HEK293T (cell line): ENCODE results near the gene TFDP2.

ENCODE experiments used
- CTCF ChIA-PET: fragments of 350-600 bp; formaldehyde crosslinking; extraction: SDS; loops from one replicate; lab custom pipeline; 2021; ENCODE audit warnings: antibody characterized with exemption, inconsistent platforms; lab: Yijun Ruan, JAX
- POLR2A ChIA-PET: fragments of 350-600 bp; formaldehyde crosslinking; extraction: SDS; loops from one replicate; lab custom pipeline; 2020; ENCODE audit warnings: antibody characterized with exemption, inconsistent platforms; lab: Yijun Ruan, JAX
- DNase-seq: peaks from one replicate; pipeline ENCODE4 v3.0.0; 2012; ENCODE audit warnings: mixed read lengths; ENCODE audit errors: extremely low spot score
- ARNT ChIP-seq: fragments of 450-650 bp; IDR thresholded peaks from 2 replicates; pipeline ENCODE4 v1.6.1; 2017; ENCODE audit warnings: mild to moderate bottlenecking
- BHLHE40 ChIP-seq: fragments of 450-650 bp; IDR thresholded peaks from 2 replicates; pipeline ENCODE4 v1.6.1; 2016; ENCODE audit warnings: mild to moderate bottlenecking, moderate library complexity, borderline replicate concordance
- CTBP1 ChIP-seq: fragments of 450-650 bp; IDR thresholded peaks from 2 replicates; pipeline ENCODE4 v1.6.1; 2016; ENCODE audit warnings: borderline replicate concordance
- ELF4 ChIP-seq: fragments of 450-650 bp; IDR thresholded peaks from 2 replicates; pipeline ENCODE4 v1.6.1; 2017; ENCODE audit warnings: antibody characterized with exemption
- FOXA1 ChIP-seq: fragments of 450-650 bp; IDR thresholded peaks from 2 replicates; pipeline ENCODE4 v1.6.1; 2016; ENCODE audit warnings: mild to moderate bottlenecking
- FOXK2 ChIP-seq: fragments of 450-650 bp; IDR thresholded peaks from 2 replicates; pipeline ENCODE4 v1.6.1; 2016; ENCODE audit warnings: mild to moderate bottlenecking
- FOXM1 ChIP-seq: fragments of 450-650 bp; IDR thresholded peaks from 2 replicates; pipeline ENCODE4 v1.6.1; 2017; ENCODE audit warnings: mild to moderate bottlenecking, borderline replicate concordance
- HDGF ChIP-seq: fragments of 450-650 bp; IDR thresholded peaks from 2 replicates; pipeline ENCODE4 v1.6.1; 2017; ENCODE audit warnings: antibody characterized with exemption, borderline replicate concordance
- L3MBTL2 ChIP-seq: fragments of 450-650 bp; conservative IDR thresholded peaks from 2 replicates; pipeline ENCODE4 v1.6.1; 2016; ENCODE audit warnings: mild to moderate bottlenecking
- NFRKB ChIP-seq: fragments of 450-650 bp; IDR thresholded peaks from 2 replicates; pipeline ENCODE4 v1.6.1; 2016; ENCODE audit warnings: mild to moderate bottlenecking, moderate library complexity
- SP1 ChIP-seq: fragments of 450-650 bp; IDR thresholded peaks from 2 replicates; pipeline ENCODE4 v1.6.1; 2017
- SUZ12 ChIP-seq: fragments of 450-650 bp; IDR thresholded peaks from 2 replicates; pipeline ENCODE4 v1.6.1; 2016; ENCODE audit warnings: mild to moderate bottlenecking
- TARDBP ChIP-seq: fragments of 450-650 bp; IDR thresholded peaks from 2 replicates; pipeline ENCODE4 v1.6.1; 2016
- ZNF384 ChIP-seq: fragments of 450-650 bp; IDR thresholded peaks from 2 replicates; pipeline ENCODE4 v1.6.1; 2016
- TF ChIP-seq, protein P1 (sequence below): fragments of 450-650 bp; IDR thresholded peaks from 2 replicates; pipeline ENCODE4 v1.6.1; 2016

The TFDP2 gene

DNA sequence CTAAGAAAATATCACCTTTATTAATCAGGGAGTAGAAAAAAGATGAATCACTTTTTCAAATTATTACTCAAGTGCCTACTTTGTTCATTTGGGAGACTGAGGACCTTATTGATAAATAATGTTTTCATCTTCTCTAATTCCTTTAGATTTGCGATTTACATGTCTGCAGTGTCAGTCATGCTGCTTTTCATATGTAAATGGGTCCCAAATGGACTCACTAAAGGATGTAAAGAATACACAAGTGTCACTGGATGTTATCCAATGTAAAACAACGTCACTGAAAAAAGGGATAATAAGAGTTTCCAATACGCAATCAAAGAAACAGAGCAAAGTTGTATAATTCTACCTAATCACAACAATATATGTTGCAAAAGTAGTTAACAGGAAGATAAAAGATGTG lies 84.9 kb downstream of the TFDP2 start:
- TF ChIP-seq FOXM1 (no peak), BHLHE40 (no peak), ARNT (no peak), ZNF384 (no peak), SUZ12 (no peak), ELF4 (no peak)
- CTCF ChIA-PET: no interaction called here

DNA sequence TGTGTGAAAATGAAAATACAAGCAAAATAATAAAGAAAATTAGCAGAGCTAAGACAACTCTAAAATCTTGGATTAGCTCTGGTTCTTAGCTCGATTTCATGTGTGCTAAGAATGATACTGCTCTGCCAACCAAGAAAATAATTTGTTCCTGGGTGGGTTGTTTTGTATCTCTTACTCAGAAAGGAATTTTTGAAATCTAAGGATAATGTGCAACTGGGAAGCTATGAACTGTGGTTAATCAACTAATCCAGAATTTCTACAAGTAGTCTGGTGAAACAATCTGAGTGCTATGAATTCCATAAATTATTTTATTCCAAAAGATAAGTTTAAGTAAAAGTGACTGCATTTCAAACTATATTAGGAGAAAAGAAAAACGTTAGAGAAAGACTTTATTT lies 92.0 kb downstream of the TFDP2 start:
- POLR2A ChIA-PET: no interaction called here
- TF ChIP-seq, protein P1, sequence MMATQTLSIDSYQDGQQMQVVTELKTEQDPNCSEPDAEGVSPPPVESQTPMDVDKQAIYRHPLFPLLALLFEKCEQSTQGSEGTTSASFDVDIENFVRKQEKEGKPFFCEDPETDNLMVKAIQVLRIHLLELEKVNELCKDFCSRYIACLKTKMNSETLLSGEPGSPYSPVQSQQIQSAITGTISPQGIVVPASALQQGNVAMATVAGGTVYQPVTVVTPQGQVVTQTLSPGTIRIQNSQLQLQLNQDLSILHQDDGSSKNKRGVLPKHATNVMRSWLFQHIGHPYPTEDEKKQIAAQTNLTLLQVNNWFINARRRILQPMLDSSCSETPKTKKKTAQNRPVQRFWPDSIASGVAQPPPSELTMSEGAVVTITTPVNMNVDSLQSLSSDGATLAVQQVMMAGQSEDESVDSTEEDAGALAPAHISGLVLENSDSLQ: no peak
- TF ChIP-seq SUZ12 (no peak), CTBP1 (no peak), FOXK2 (no peak), FOXA1 (no peak), ELF4 (no peak), NFRKB (no peak), SP1 (no peak), FOXM1 (no peak), L3MBTL2 (no peak)

More for the DNA sequence above, 84.9 kb downstream of the TFDP2 start:
- DNase-seq: no peak
- POLR2A ChIA-PET: no interaction called here

DNA sequence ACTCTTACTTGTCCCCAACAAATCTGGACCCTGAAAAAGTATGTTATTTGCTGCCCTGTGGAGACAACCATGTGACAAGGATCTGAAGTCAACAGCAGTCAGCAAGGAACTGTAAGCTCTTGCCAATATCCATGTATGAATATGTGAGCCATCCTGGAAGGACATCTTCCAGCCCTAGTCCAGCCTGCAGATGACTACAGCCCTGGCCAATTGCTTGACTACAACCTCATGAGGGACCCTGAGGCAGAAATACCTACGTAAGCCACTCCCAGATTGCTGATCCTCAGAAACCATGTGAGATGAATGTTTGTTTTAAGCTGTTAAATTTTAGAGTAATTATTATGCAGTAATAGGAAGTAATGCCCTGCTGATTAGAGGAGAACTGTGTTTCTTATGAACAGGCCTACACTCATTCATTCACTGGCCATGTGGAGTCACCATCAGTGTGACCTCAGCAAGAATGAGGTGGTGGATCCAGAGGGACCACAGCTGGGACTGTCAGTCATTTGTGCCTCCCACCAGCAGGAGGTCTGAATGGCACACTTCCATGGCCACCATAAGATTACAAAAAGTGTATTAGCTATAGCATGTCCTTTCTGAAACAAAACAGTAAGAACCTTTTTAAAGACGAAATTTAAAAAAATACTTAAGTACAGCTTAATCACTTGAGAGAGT lies 92.6 kb downstream of the TFDP2 start:
- ChIA-PET CTCF (no interaction called here), POLR2A (no interaction called here)
- DNase-seq: no peak
- no peak for TF ChIP-seq ELF4
- TF ChIP-seq HDGF: no peak
- no peak for TF ChIP-seq FOXA1
- TF ChIP-seq ZNF384: no peak
- TF ChIP-seq NFRKB: no peak

More for the DNA sequence above, 92.0 kb downstream of the TFDP2 start:
- CTCF ChIA-PET: no interaction called here
- no peak for DNase-seq

DNA sequence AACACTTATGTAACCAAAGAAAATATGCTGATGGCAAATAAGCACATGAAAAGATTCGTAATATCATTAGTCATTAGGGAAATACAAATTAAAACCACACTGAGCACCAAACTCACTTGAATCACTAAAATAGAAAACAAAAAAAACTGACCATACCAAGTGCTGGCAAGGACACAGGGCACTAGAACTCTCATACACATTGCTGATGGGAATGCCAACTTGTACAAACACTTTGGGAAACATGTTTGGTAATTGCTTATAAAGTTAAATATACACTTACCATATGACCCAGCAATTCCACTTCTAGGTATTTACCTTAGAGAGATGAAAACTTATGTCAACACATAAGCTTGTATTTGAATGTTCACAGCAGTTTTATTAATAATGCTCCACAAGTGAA lies 95.5 kb downstream of the TFDP2 start:
- ChIA-PET POLR2A (no interaction called here), CTCF (no interaction called here)
- DNase-seq: no peak
- no peak for TF ChIP-seq TARDBP
- TF ChIP-seq ELF4: no peak
- TF ChIP-seq FOXA1: no peak
- TF ChIP-seq, protein P1: no peak
- no peak for TF ChIP-seq ARNT
- TF ChIP-seq NFRKB: no peak

DNA sequence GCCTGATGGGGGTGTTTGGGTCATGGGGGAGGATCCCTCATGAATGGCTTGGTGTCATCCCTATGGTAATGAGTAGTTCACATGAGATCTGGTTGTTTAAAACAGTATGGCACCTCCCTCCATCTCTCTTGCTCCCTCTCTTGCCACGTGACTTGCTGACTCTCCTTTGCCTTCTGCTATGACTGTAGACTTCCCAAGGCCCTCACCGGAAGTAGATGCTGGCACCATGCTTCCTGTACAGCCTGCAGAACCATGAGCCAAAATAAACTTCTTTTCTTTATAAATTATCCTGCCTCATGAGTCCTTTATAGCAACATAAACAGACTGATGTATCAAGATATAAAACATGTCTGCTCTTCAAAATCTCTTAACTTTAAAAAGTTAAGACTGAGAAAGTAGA lies 96.1 kb downstream of the TFDP2 start:
- ChIA-PET CTCF (no interaction called here), POLR2A (no interaction called here)
- no peak for TF ChIP-seq FOXM1
- no peak for TF ChIP-seq TARDBP
- no peak for TF ChIP-seq FOXA1
- no peak for DNase-seq

DNA sequence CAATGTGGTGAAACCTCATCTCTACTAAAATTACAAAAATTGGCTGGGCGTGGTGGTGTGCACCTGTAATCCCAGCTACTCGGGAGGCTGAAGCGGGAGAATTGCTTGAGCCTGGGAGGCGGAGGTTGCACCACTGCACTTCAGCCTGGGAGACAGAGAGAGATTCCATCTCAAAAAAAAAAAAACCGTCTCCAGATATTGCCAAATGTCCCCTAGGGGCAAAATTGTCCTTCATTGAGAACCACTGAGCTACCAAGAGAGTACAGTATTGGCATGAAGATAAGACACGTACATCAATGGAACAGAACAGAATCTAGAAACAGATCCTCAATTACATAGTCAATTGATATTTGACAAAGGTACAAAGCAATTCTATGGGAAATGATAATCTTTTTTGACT lies 98.0 kb downstream of the TFDP2 start:
- TF ChIP-seq FOXM1: no peak
- TF ChIP-seq BHLHE40: no peak
- TF ChIP-seq HDGF: no peak
- no peak for TF ChIP-seq ELF4
- TF ChIP-seq ARNT: no peak
- POLR2A ChIA-PET: no interaction called here
- CTCF ChIA-PET: no interaction called here
- no peak for DNase-seq

DNA sequence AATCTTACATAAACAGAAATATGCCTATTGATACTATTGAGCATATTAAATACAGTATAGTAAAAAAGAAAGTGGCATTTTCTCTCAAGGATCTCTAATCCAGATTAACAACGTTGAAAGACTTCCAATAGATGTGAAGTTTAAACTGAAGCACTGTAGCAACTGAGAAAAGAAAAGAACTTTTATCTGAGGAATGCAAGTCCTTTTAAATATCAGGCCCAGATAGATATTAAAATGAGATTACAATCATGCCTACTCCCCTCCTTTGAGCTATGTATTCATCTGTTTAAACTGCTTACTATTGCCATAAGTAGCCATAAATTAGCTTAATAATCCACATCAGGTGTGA lies 102.3 kb downstream of the TFDP2 start:
- POLR2A ChIA-PET: interaction anchor here (1.0 kb wide), 1 partner anchor 19 kb away, joined by 3 read pairs; no protein-coding TSS in a partner anchor
- CTCF ChIA-PET: interaction anchor here (0.6 kb wide), 1 partner anchor 15 kb away, joined by 3 read pairs; no protein-coding TSS in a partner anchor
- TF ChIP-seq ELF4 (no peak), ARNT (no peak), FOXA1 (no peak), HDGF (no peak), ZNF384 (no peak), FOXK2 (no peak), SP1 (no peak), NFRKB (no peak), CTBP1 (no peak), SUZ12 (no peak), BHLHE40 (no peak), TARDBP (no peak)

DNA sequence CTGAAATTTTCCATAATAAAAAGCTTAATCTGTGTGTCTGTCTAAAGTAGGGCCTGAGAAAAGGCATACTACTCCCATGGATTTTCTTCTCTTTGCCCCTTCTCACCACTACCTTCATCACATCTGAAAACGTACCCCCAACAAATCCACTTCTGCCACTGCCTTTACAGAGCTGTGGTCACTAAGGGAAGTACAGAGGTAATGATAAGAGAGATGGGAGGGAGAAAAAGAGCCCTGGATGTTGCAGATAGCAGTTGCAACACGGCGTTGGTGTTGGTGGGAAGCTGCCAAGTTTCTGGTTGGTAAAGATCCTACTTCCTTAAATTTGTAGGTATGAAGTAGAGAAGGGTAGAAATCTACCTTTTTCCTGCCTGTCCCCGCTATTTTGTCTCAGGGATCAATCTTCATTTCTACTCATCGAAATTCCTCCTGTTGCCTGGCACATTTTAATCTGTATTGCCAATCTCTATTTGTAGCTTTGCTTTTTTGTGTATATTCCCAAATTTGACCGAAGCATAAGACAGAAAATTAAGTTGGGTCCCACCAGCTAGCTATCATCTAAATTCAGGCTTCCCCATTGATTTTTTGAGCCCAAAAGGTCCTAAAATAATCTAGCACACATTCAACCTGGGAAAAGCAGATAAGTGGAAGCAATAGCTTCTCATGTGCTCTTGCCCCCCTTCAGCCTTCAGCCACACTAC lies 102.9 kb downstream of the TFDP2 start:
- no peak for DNase-seq
- ChIA-PET CTCF (interaction anchor here (0.6 kb wide), 1 partner anchor 14 kb away, joined by 3 read pairs; no protein-coding TSS in a partner anchor), POLR2A (interaction anchor here (1.0 kb wide), 1 partner anchor 19 kb away, joined by 3 read pairs; no protein-coding TSS in a partner anchor)
- no peak for TF ChIP-seq L3MBTL2
- TF ChIP-seq HDGF: no peak
- TF ChIP-seq ARNT: no peak
- no peak for TF ChIP-seq ZNF384

More for the DNA sequence above, 102.3 kb downstream of the TFDP2 start:
- DNase-seq: no peak
